Measurements from ENCODE around the gene ABHD2.

Gene ABHD2

DNA sequence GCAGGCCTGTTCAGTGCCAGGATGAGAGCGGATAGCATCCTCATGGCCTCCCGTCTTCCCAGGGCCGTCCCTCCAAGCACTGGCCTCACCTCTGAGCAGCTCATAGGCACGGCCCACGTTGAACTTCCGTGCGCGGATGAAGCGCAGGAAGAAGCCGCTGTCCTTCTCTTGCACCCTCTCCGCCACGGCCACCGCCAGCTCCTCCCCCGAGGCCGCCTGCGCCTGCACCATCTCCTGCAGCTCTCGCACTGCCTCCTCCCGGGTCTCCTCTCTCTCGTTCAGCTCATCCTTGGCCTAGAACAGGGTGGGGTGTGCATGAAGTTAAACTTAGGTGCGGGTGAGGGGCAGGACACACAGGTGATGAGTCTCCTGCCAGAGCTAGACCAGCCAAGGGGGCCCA lies 128.8 kb downstream of the ABHD2 start:
- CTCF ChIA-PET = interaction anchor here (1.2 to 2.9 kb wide), 2 partner anchors 11 to 27 kb away, joined by 3 to 12 read pairs; partner anchors contain the start of gene FANCI

DNA sequence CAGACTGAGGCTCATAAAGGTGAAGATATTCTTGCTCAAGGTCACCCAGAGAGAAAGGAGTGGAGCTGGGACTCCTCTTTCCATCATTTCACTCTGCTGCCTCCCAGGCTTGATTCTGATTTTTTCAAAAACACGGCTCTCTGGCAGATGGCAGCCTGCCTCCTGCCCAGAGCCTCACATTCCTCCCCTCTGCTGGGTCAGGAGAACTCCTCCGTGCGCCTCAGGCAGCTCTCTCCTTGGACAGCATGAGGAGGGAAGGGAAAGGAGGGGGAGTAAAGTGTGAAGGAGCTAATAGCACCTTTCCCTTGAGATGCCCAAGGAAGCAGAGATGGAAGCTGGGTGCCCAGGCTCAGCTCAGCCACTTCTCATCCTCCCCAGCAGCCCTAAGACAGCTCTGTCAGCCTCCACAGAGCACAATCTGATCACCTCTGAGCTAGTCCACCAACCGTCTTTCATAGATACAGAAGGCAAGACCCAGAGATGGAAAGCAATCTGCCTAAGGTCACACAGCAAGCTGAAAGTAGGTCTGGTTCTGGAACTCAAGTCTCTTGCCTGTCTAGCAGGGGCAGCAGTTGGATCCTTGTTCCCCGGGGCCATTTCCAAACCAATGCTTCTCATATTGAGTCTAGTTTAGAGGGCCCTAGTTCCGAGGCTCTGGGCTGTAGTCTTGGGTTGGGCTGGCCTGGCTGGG lies 129.6 kb downstream of the ABHD2 start:
- CTCF ChIA-PET = interaction anchor here (1.1 to 2.9 kb wide), 3 partner anchors 11 to 44 kb away, joined by 3 to 12 read pairs (median 3); partner anchors contain the start of gene FANCI
- no peak overlapping the region for H3K4me3 ChIP-seq (ENCODE audit: control insufficient read depth in 1 of 7, extremely low read depth in 1 of 7, insufficient read depth in 4 of 7, low read depth in 2 of 7, low read length in 6 of 7)
- H3K9me3 ChIP-seq (ENCODE audit: control extremely low read depth in 1 of 5, control insufficient read depth in 4 of 5, insufficient read depth in 2 of 5, low read depth in 1 of 5, low read length in 4 of 5) = no peaks in the 10 kb centered on the region
- POLR2A ChIA-PET = no interaction called here
- DNase-seq = no peak
- WGBS (ENCODE audit: insufficient coverage) = 96% methylated on average over 3 of the region's 6 CpGs
- H3K4me1 ChIP-seq (ENCODE audit: control extremely low read depth in 1 of 4, control insufficient read depth in 4 of 4, insufficient read depth in 4 of 4, low read length in 3 of 4) = no peaks in the 10 kb centered on the region
- no peaks in the 10 kb centered on the region for H3K36me3 ChIP-seq (ENCODE audit: control insufficient read depth in 4 of 4, insufficient read depth in 4 of 4, low read length in 3 of 4)
- no peak overlapping the region for H3K27ac ChIP-seq (ENCODE audit: insufficient read depth in 1 of 2, low read depth in 1 of 2, low read length in 2 of 2, poor library complexity in 1 of 2, severe bottlenecking in 2 of 2)
- H3K27me3 ChIP-seq (replicated peaks in 2 of 5; ENCODE audit: control insufficient read depth in 4 of 5, insufficient read depth in 5 of 5, low read length in 4 of 5) = peaks cover 0 to 5% (median 0%) of the 10 kb centered on the region in 5 experiments

More for the DNA sequence above, 128.8 kb downstream of the ABHD2 start:
- no peak for DNase-seq
- no peaks in the 10 kb centered on the region for H3K9me3 ChIP-seq (ENCODE audit: control extremely low read depth in 1 of 5, control insufficient read depth in 4 of 5, insufficient read depth in 2 of 5, low read depth in 1 of 5, low read length in 4 of 5)
- H3K27me3 ChIP-seq (replicated peaks in 2 of 5; ENCODE audit: control insufficient read depth in 4 of 5, insufficient read depth in 5 of 5, low read length in 4 of 5) = peaks cover 0 to 5% (median 0%) of the 10 kb centered on the region in 5 experiments
- H3K36me3 ChIP-seq (ENCODE audit: control insufficient read depth in 4 of 4, insufficient read depth in 4 of 4, low read length in 3 of 4) = no peaks in the 10 kb centered on the region
- POLR2A ChIA-PET = no interaction called here
- H3K27ac ChIP-seq (ENCODE audit: insufficient read depth in 1 of 2, low read depth in 1 of 2, low read length in 2 of 2, poor library complexity in 1 of 2, severe bottlenecking in 2 of 2) = no peak overlapping the region
- H3K4me3 ChIP-seq (ENCODE audit: control insufficient read depth in 1 of 7, extremely low read depth in 1 of 7, insufficient read depth in 4 of 7, low read depth in 2 of 7, low read length in 6 of 7) = no peak overlapping the region
- no peaks in the 10 kb centered on the region for H3K4me1 ChIP-seq (ENCODE audit: control extremely low read depth in 1 of 4, control insufficient read depth in 4 of 4, insufficient read depth in 4 of 4, low read length in 3 of 4)
- 97% methylated on average over 17 of the region's 20 CpGs for WGBS (ENCODE audit: insufficient coverage)

DNA sequence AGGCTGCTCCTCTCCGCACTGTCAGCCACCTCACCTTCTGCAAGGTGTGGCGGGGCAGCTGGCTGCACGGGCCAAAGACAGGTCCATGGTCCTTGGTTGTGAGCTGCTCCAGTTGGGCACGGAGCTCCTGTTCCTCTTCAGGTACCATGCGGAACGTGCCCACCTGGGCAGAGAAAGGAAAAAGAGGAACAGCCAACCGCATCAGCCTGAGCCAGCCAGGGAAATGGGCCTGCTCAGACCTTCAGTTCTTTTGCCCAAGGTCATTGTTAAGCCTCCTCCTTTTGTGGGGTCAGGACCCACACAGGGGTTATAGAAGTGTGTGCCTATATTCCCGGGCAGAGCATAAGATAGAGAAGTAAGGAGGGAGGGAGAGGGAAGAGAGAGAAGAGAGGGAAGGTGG lies 130.3 kb downstream of the ABHD2 start:
- no peak for DNase-seq
- Histone ChIP-seq H3K27ac (ENCODE audit: insufficient read depth in 1 of 2, low read depth in 1 of 2, low read length in 2 of 2, poor library complexity in 1 of 2, severe bottlenecking in 2 of 2) (no peak overlapping the region), H3K36me3 (ENCODE audit: control insufficient read depth in 4 of 4, insufficient read depth in 4 of 4, low read length in 3 of 4) (no peaks in the 10 kb centered on the region), H3K4me3 (ENCODE audit: control insufficient read depth in 1 of 7, extremely low read depth in 1 of 7, insufficient read depth in 4 of 7, low read depth in 2 of 7, low read length in 6 of 7) (no peak overlapping the region), H3K4me1 (ENCODE audit: control extremely low read depth in 1 of 4, control insufficient read depth in 4 of 4, insufficient read depth in 4 of 4, low read length in 3 of 4) (no peaks in the 10 kb centered on the region), H3K27me3 (replicated peaks in 2 of 5; ENCODE audit: control insufficient read depth in 4 of 5, insufficient read depth in 5 of 5, low read length in 4 of 5) (peaks cover 0 to 5% (median 0%) of the 10 kb centered on the region in 5 experiments), H3K9me3 (ENCODE audit: control extremely low read depth in 1 of 5, control insufficient read depth in 4 of 5, insufficient read depth in 2 of 5, low read depth in 1 of 5, low read length in 4 of 5) (no peaks in the 10 kb centered on the region)
- WGBS (ENCODE audit: insufficient coverage) = 100% methylated on average over 6 of the region's 8 CpGs
- ChIA-PET POLR2A (no interaction called here), CTCF (interaction anchor here (1.1 to 2.9 kb wide), 2 partner anchors 12 to 44 kb away, joined by 3 to 12 read pairs; no protein-coding TSS in a partner anchor)

DNA sequence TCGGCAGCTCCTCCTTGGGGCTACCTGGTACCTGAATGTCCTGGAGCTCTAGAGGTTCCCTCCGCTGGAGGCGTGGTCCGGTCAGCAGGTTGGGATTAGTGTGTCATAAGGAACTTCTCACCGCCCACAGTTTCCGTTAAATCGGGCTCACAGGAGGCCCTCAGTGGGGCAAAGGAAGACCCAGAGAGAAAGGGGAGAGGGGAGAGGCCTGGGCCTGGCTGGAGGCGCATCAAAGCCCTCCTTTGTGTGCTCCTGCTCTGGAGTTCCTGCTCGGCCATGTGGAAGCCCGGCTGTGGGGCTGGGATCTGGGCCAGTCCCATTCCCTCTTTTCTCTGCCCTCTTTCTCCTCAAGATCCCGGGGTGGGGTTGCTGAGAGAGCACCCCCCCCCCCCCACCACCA lies 133.3 kb downstream of the ABHD2 start, which contains the start of gene RLBP1:
RLBP1 (minus strand) TSS at position 37 of the 400 bp plus-strand sequence. CDS start 2,604 bp downstream, outside the sequence.
- WGBS (ENCODE audit: insufficient coverage) = 70% methylated on average over 4 of the region's 11 CpGs
- Histone ChIP-seq H3K4me1 (ENCODE audit: control extremely low read depth in 1 of 4, control insufficient read depth in 4 of 4, insufficient read depth in 4 of 4, low read length in 3 of 4) (no peaks in the 10 kb centered on the region), H3K9me3 (ENCODE audit: control extremely low read depth in 1 of 5, control insufficient read depth in 4 of 5, insufficient read depth in 2 of 5, low read depth in 1 of 5, low read length in 4 of 5) (no peaks in the 10 kb centered on the region), H3K4me3 (ENCODE audit: control insufficient read depth in 1 of 7, extremely low read depth in 1 of 7, insufficient read depth in 4 of 7, low read depth in 2 of 7, low read length in 6 of 7) (no peak within 1 kb of the TSS), H3K36me3 (ENCODE audit: control insufficient read depth in 4 of 4, insufficient read depth in 4 of 4, low read length in 3 of 4) (no peaks in the 10 kb centered on the region), H3K27me3 (replicated peaks in 2 of 5; ENCODE audit: control insufficient read depth in 4 of 5, insufficient read depth in 5 of 5, low read length in 4 of 5) (peaks cover 0 to 2% (median 0%) of the 10 kb centered on the region in 5 experiments), H3K27ac (ENCODE audit: insufficient read depth in 1 of 2, low read depth in 1 of 2, low read length in 2 of 2, poor library complexity in 1 of 2, severe bottlenecking in 2 of 2) (no peak within 1 kb of the TSS)
- POLR2A ChIA-PET = no interaction called here
- CTCF ChIA-PET = interaction anchor here (1.3 kb wide), 1 partner anchor 15 kb away, joined by 3 read pairs; no protein-coding TSS in a partner anchor
- DNase-seq = no peak

DNA sequence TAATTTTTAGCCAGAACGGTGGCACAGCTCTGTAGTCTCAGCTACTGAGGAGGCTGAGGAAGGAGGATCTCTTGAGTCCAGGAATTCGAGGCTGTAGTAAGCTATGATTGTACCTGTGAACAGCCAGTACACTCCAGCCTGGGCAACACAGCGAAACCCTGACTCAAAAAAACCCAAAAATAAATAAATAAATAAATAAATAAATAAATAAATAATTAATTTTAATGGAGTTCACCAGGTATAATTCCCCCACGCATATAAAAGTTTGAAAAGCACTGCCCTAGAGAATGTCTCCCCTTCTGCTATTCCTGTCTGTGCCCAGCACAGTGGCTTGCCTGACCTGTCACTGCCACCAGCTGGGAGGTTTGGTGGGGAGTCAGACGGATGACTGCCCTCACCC lies 137.3 kb downstream of the ABHD2 start:
- no CpG with 5 or more reads among the region's 5 CpGs for whole genome bisulfite sequencing (ENCODE audit: insufficient coverage)
- H3K27ac ChIP-seq (ENCODE audit: insufficient read depth in 1 of 2, low read depth in 1 of 2, low read length in 2 of 2, poor library complexity in 1 of 2, severe bottlenecking in 2 of 2) = no peak overlapping the region
- no peaks in the 10 kb centered on the region for H3K9me3 ChIP-seq (ENCODE audit: control extremely low read depth in 1 of 5, control insufficient read depth in 4 of 5, insufficient read depth in 2 of 5, low read depth in 1 of 5, low read length in 4 of 5)
- no peaks in the 10 kb centered on the region for H3K4me1 ChIP-seq (ENCODE audit: control extremely low read depth in 1 of 4, control insufficient read depth in 4 of 4, insufficient read depth in 4 of 4, low read length in 3 of 4)
- CTCF ChIA-PET = interaction anchor here (2.9 kb wide), 1 partner anchor 18 kb away, joined by 8 read pairs; no protein-coding TSS in a partner anchor
- no peaks in the 10 kb centered on the region for H3K27me3 ChIP-seq (replicated peaks in 2 of 5; ENCODE audit: control insufficient read depth in 4 of 5, insufficient read depth in 5 of 5, low read length in 4 of 5)
- no peak overlapping the region for H3K4me3 ChIP-seq (ENCODE audit: control insufficient read depth in 1 of 7, extremely low read depth in 1 of 7, insufficient read depth in 4 of 7, low read depth in 2 of 7, low read length in 6 of 7)
- POLR2A ChIA-PET = no interaction called here
- no peaks in the 10 kb centered on the region for H3K36me3 ChIP-seq (ENCODE audit: control insufficient read depth in 4 of 4, insufficient read depth in 4 of 4, low read length in 3 of 4)
- DNase-seq = no peak

DNA sequence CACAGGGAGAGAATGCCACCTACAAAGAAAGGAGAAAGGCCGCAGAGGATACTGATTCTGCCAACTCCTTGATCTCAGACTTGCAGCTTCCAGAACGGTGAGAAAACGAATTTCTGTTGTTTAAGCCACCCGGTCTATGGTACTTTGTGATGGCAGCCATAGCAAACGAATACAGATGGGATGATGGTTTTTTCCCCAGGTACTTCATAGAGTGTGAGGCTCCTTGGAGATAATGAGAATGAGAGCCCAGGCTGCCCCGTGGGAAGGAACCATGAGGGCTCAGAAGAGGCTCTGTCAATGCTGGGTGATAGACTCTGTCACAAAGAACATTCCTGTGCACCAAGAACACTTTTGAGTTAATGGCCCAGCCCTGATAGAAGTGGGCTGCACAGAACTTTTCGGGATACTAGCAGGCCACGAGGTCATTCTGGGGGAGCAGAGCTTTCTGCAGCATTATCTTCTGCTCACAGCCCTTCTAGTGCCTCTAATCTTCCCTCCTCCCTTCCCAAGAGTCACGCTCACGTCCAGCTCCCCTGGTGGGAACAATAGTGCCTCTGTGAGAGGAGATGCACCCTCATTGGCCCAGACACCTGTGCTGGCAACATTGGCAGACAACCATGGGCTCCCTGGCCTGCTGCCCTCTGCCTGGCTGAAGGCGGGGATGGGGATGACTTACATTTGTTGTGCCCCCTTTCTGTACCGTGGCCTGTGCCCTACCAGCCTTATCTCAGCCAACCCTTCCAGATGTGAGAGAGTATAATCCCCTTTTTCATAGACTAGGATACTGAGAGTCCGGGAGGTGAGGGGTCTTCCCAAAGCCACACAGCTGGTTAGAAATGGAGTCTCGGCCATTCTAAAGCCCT lies 138.3 kb downstream of the ABHD2 start:
- no peaks in the 10 kb centered on the region for H3K9me3 ChIP-seq (ENCODE audit: control extremely low read depth in 1 of 5, control insufficient read depth in 4 of 5, insufficient read depth in 2 of 5, low read depth in 1 of 5, low read length in 4 of 5)
- POLR2A ChIA-PET = no interaction called here
- CTCF ChIA-PET = interaction anchor here (1.7 to 2.9 kb wide), 2 partner anchors 19 to 41 kb away, joined by 3 to 8 read pairs; no protein-coding TSS in a partner anchor
- no peaks in the 10 kb centered on the region for H3K27me3 ChIP-seq (replicated peaks in 2 of 5; ENCODE audit: control insufficient read depth in 4 of 5, insufficient read depth in 5 of 5, low read length in 4 of 5)
- WGBS (ENCODE audit: insufficient coverage) = 97% methylated on average over 13 of the region's 14 CpGs
- H3K4me1 ChIP-seq (ENCODE audit: control extremely low read depth in 1 of 4, control insufficient read depth in 4 of 4, insufficient read depth in 4 of 4, low read length in 3 of 4) = no peaks in the 10 kb centered on the region
- no peak overlapping the region for H3K4me3 ChIP-seq (ENCODE audit: control insufficient read depth in 1 of 7, extremely low read depth in 1 of 7, insufficient read depth in 4 of 7, low read depth in 2 of 7, low read length in 6 of 7)
- no peaks in the 10 kb centered on the region for H3K36me3 ChIP-seq (ENCODE audit: control insufficient read depth in 4 of 4, insufficient read depth in 4 of 4, low read length in 3 of 4)
- no peak for DNase-seq
- H3K27ac ChIP-seq (ENCODE audit: insufficient read depth in 1 of 2, low read depth in 1 of 2, low read length in 2 of 2, poor library complexity in 1 of 2, severe bottlenecking in 2 of 2) = no peak overlapping the region

All from common myeloid progenitor, CD34-positive (primary cell).